IPS DF 19.7 (cell line): ENCODE measurements around the gene BUD31.
"Not testable (repeated sequence)": the region's sequence is repeated elsewhere in the genome, so short reads cannot be mapped to it uniquely, and the experiment has no call there.

Experiments used
- DNase-seq: peaks from one replicate; pipeline ENCODE4 v3.0.0-alpha.2; 2013; ENCODE audit warnings: low read depth, low spot score

The BUD31 gene

GRCh38 chr7:99380823-99381663 is 27.7 kb upstream of the BUD31 start:
- DNase-seq = no peak

- no peak for DNase-seq
Measured at GRCh38 chr7:99381664-99382075, 27.1 kb upstream of the BUD31 start.

DNA sequence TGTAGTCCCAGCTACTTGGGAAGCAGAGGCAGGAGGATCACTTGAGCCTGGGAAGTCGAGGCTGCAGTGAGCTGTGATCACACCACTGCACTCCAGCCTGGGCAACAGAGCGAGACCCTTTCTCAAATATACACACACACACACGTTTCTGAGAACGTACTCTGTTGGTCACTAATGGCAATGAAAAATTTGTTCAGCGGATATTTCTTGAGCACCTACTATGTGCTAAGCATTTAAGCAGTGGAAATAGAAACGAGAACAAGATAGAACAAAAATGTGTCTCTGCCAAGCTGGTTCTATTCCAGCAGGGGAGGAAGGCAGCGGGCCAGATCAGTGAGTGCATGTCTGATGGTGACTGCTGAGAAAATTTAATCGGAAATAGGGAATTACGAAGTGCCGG is 25.6 kb upstream of the BUD31 start:
- DNase-seq = no peak

DNA sequence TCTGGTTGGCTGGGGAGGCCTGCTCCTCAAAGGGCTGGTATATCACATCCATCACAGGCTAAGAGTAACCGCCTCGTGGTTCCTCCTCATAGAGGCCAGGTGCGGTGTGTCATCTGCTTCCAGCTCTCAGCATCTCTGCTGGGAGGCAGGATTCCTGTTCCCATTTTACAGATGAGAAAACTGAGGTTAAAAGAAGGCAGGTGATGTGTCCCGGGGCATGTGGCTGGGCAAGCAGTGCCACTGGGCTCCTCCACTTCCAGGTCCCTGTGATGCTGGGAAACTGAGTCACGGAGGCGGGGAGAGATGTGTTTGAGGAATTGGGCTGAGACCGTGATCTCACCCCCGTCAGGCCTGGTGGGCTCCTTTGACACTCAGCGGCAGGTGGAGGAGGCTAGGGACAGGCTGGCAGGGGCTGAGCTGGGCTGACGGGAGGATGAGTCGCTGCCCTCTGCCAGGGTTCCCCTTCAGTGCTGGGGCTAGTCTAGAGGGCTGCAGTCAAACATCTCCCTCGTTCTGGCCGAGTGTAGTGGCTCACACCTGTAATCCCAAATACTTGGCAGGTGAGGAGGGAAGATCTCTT is 24.9 kb upstream of the BUD31 start:
- no peak for DNase-seq

GRCh38 chr7:99384523-99384922 is 24.2 kb upstream of the BUD31 start:
- DNase-seq = no peak

DNA sequence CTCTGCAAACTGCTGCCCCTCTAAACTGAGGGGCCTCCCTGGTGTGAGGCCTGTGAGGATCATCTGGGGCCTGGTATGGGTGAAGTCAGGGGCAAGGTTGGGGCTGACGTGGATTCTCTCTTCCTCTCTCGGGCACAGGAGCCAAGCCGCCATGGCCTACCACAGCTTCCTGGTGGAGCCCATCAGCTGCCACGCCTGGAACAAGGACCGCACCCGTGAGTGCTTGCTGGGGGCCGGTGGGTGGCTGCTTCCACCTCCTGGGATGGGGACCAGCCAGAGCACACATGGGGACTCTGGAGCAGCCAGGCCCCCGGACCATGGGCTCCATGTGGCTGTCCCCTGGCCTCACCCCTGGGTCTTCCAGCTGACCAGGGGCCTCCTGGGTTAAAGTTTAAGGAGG is 23.2 kb upstream of the BUD31 start:
- no peak for DNase-seq

DNA sequence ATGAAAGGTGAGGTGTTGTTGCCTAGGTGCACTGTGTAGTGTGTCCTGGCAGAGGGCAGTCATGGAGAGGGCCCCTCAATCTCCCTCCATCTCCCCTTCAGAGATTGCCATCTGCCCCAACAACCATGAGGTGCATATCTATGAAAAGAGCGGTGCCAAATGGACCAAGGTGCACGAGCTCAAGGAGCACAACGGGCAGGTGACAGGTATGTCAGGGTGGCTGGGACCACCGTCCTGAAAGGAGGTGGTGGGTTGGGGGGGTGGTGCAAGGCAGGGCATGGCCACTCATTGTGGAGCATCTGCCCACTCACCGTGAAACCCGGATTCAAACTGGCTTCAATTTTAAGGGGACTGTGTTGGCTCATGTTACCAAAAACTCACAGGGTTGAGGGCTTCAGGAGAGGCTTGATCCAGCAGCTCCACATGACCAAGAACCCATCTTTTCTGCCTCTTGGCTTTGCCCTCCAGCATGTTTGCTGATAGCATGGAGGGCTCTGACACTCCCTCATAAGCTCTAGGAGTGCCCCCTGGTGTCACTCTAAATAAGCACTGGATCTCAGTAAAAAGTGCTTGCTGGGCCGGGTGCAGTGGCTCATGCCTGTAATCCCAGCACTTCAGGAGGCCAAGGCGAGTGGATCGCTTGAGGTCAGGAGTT is 22.1 kb upstream of the BUD31 start:
- no peak for DNase-seq

GRCh38 chr7:99387239-99387635 is 21.5 kb upstream of the BUD31 start:
- not testable (repeated sequence) for DNase-seq

- no peak for DNase-seq
Measured at GRCh38 chr7:99387912-99388311, 20.9 kb upstream of the BUD31 start.

DNA sequence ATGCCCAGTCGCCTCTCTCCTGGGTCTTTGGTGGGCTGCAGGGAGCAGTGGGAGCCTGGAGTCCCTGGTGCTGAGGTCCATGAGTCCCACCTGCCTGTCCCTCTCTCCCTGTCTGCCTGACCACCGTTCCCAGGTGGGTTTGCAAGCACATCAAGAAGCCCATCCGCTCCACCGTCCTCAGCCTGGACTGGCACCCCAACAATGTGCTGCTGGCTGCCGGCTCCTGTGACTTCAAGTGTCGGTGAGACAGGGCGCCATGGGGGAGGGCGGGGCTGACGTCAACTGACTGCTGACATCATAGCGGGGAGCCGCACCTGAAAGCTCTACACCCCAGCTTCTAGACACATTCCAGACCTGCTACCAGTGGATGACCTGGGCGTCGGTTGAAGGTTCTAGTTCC is 19.0 kb upstream of the BUD31 start:
- no peak for DNase-seq

DNA sequence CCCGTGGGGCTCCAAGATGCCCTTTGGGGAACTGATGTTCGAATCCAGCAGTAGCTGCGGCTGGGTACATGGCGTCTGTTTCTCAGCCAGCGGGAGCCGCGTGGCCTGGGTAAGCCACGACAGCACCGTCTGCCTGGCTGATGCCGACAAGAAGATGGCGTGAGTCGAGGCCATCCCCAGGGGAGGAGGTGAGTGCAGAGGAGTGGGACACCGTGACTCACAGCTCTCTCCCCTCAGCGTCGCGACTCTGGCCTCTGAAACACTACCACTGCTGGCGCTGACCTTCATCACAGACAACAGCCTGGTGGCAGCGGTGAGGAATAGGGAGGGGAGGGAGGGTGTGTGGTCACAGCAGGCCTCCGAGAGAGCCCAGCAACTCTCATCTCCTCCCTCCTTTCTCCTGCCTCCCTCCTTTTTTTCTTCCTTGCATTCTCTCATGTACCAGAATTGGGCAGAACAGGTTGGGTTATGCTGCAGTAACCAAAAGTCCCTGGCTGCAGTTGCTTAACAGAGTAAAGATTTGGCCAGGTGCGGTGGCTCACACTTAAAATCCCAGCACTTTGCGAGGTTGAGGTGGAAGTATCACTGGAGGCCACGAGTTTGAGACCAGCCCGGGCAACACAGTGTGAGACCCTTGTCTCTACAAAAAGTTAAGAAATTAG is 17.7 kb upstream of the BUD31 start:
- DNase-seq = no peak

DNA sequence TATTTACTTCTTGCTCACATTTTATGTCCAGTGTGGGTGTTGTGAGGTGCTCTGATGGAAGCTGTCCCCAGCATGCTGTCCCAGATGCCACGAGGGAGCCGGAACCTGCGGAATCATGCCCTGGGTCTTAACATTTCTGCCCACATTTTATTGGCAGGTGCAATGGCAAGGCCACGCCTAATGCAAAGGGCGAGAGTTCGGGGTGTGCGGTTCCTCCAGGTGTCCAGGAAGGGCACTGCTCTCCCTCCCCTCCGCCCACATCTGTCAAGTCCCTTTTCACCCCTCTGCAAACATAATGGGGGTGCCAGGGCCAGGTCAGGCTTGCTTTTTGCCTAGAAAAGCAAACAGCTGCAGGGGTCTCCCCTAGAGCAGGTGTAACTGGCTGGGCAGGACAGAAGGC is 16.7 kb upstream of the BUD31 start:
- DNase-seq = no peak

DNA sequence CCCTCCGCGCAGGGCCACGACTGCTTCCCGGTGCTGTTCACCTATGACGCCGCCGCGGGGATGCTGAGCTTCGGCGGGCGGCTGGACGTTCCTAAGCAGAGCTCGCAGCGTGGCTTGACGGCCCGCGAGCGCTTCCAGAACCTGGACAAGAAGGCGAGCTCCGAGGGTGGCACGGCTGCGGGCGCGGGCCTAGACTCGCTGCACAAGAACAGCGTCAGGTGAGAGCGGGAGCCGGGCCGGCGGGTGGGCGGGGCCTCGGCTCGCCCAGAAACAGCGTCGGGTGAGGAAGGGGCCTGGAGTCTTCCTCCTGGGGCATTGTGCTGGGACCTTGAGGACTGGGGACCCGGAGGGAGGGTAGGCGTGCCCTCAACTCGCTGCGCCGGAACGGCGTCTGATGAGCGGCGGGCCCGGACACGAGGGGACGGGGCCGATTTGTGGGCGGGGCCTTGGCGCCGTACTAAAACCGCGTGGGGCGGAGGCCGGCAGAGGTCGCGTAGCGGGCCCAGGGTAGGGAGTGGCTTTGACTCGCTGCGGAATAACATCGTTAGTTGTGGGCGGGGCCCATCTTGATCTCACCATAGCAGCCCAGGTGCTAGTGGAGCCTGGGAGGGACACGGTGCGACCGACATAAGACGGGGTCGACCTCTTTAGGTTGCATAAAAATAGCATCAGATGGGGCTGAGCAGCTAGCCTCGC is 16.0 kb upstream of the BUD31 start:
- DNase-seq = peak; percentile 68

- DNase-seq = no peak
Measured at GRCh38 chr7:99393355-99394187, 15.2 kb upstream of the BUD31 start.

DNA sequence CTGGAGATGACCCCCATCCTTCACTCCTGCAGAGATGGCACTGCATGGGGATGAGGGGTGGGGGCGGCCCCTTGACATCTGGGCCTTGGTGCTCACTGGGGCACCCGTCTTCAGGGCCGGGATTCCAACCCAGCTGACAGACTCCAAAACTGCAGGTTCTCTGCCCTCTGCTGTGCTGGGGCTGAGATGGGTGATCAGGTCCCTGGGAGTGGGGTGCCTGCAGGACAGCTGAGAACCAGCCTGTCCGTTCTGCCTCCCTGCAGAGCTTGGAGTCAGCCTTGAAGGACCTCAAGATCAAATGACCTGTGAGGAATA is 14.6 kb upstream of the BUD31 start:
- DNase-seq = no peak

DNA sequence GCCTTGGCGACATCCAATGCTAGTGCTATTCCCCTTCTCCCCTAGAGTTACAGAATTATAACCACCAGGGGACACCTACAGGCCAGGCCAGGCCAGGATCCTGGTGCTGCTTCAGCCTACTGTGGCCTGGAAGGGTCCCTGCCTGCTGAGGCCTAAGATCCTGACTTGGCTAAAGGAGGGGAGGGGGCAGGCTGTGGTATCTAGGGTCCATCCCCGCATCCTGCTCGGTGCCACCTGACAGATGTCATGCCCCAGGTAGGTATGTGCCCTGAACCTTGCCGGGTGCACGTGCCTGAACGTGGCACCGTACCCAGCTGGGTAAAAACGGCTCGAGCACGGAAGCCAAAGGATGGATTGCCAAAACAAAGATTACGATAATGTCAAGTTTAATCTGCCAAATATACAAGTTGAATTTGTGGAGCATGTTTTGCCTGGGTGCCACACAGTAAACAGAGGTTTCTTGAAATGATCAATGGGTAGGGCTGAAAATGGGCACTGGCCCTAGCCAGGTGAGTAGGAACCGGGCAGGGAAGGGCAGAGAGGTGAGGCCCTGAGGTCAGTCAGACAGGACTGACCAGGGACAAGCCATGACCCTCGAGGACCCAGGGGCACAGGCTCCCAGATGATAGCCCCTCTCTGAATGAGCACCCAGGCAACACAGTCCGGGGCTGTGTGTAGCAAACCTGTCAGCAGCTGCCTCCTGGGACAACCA is 13.0 kb upstream of the BUD31 start:
- DNase-seq = no peak

DNA sequence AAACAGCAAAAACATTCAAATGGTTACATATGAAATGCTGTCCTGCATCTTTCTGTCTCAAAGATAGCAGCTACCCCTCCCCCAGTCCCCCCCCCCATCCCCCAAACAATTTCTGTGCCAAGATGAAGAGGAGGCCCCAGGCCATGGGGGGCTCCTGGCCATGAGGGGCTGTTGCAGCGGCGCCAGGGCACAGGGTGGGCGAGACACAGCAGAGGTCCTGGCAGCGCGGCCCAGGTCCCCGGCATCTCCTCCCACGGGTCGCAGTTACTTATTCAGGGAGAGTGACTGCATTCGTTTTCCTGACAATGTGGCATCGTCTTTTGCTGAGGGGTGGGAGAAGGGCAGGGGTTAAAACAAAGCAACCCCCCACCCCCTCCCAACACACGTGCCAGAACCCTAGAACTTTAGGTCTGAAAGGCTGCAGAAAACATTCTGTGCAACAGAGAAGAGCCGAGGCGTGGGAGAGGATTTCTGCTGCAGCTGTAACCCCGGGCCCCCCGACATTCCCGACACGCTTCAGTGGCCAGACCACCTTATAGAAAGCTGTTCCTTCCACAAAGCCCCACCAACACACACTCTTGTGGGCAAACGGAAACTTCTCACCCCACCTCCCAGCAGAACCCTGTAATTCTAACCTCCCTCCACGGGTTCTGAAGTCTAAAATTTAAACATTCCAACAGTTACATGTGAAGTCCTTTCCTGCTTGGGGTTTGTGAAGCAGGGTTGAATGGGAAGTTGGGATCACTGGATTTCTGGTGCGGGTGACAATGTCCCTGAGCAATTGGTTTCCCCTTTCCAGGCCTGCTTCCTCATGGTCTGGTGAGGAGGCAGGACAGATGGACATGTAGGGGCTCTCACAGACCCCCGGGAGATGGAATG is 12.1 kb upstream of the BUD31 start:
- no peak for DNase-seq

GRCh38 chr7:99397297-99397983 is 11.3 kb upstream of the BUD31 start:
- DNase-seq = no peak
